Heart left ventricle (tissue), 16 donors: ENCODE data around the gene IGF2BP3. TPM values are rescaled to one million over a fixed set of nuclear protein-coding genes. Genes with fewer than 3 reads are reported as not detected.

Experiments used
- ATAC-seq, 4 donors: fragments of 200-7000 bp; cut with Tn5 transposase; one replicate each; pipeline ENCODE4 v1.9.1; 2020 to 2022; ENCODE audit warnings: moderate library complexity in 4 of 4, mild to moderate bottlenecking in 3 of 4, moderate number of reproducible peaks in 1 of 4
- DNase-seq, 5 donors: peaks; one replicate each; pipeline ENCODE4 v3.0.0-alpha.2; 2020
- H3K27ac ChIP-seq, 12 donors: fragments of 200-600 bp; sonication (generic) in 4 of 12; one replicate each; pipeline versions ENCODE4 v1.5.0 to v1.8.0; 2016 to 2022; ENCODE audit warnings: mild to moderate bottlenecking in 2 of 12
- H3K27me3 ChIP-seq, 9 donors: fragments of 200-600 bp; sonication (generic) in 2 of 9; one replicate each; pipeline versions ENCODE4 v1.5.1 to v1.8.0; 2016 to 2022; ENCODE audit warnings: mild to moderate bottlenecking in 3 of 9
- H3K36me3 ChIP-seq, 9 donors: fragments of 200-600 bp; sonication (generic) in 2 of 9; one replicate each; pipeline versions ENCODE4 v1.5.0 to v1.8.0; 2018 to 2022; ENCODE audit warnings: mild to moderate bottlenecking in 2 of 9
- H3K4me1 ChIP-seq, 12 donors: fragments of 200-600 bp; sonication (generic) in 4 of 12; one replicate each; pipeline versions ENCODE4 v1.5.0 to v1.8.0; 2016 to 2022; ENCODE audit warnings: mild to moderate bottlenecking in 3 of 12
- H3K4me3 ChIP-seq, 12 donors: fragments of 200-600 bp; sonication (generic) in 4 of 12; one replicate each; pipeline versions ENCODE4 v1.5.0 to v1.8.0; 2017 to 2022; ENCODE audit warnings: mild to moderate bottlenecking in 9 of 12, moderate library complexity in 4 of 12
- H3K9me3 ChIP-seq, 12 donors: fragments of 200-600 bp; sonication (generic) in 4 of 12; one replicate each; pipeline versions ENCODE4 v1.5.0 to v1.8.0; 2016 to 2022; ENCODE audit warnings: mild to moderate bottlenecking in 1 of 12
- CTCF ChIP-seq, 12 donors: fragments of 200-600 bp; sonication (generic) in 4 of 12; IDR thresholded peaks; one replicate each; pipeline versions ENCODE4 v1.5.0 to v1.8.0; 2018 to 2022; ENCODE audit warnings: antibody characterized with exemption in 12 of 12, mild to moderate bottlenecking in 5 of 12
- POLR2A ChIP-seq, 2 donors: fragments of 450-650 bp; IDR thresholded peaks; one replicate each; pipeline ENCODE4 v1.6.1; 2017; ENCODE audit warnings: antibody characterized with exemption in 2 of 2, mild to moderate bottlenecking in 2 of 2, moderate library complexity in 2 of 2
- WGBS, 4 donors: extraction: QIAGEN DNeasy Blood & Tissue Kit in 2 of 4; methylation state at CpG; one replicate each; pipeline versions ENCODE4 v1.1.5 to v1.1.7; 2013 to 2018; 5-methylcytosine and 5-hydroxymethylcytosine counted together
- intact Hi-C, 10 donors: fragments of 100-400 bp; cut with DNase I; formaldehyde crosslinking; loops; one replicate each; pipeline versions ENCODE4 v1.11.1 to v1.14.2; 2022
- polyA plus RNA-seq, 2 donors: library from polyadenylated mRNA; stranded (reverse); fragments of 200-250 nt; gene quantifications; one replicate each; pipeline ENCODE4 v1.2.3, GENCODE V29; 2013
- total RNA-seq, 9 donors: library from RNA; depleted of rRNA in 2 of 9; stranded (reverse); fragments of >200 nt in 2 of 9; fragmentation: NEBNext Ultra II Directional in 3 of 9; extraction: Animal tissue kit (Norgen Biotek cat#: 25700) in 3 of 9; gene quantifications; one replicate each; pipeline versions ENCODE4 v1.1.0 to v1.2.4, GENCODE V29; 2016 to 2023
- donor health status: ischemic (EF 13 %, LVEDD 7.1; RV severe dilation, severe dysfunction).
- donor health status: healthy with polysubstance abuse.
- donor health status: DM: no; HTN: yes; CAD: no.
- donor health status: DM: no; HTN: no; CAD: no.
- donor health status: ischemic (EF 25% LVEDD 6.9; RV normal size, moderate dysfunction).
- donor health status: ischemic (EF 25% LVEDD 5.7; RV mildly dilated, moderate dysfunction).
- donor health status: healthy.
- donor health status: DM: yes; HTN: yes; CAD: no.
- donor health status: ischemic (EF 35%, LVEDD 5.7; RV mildly dilated, moderate dysfunction).
- donor health status: nonischemic (EF 11% LVEDD 7.7; RV severe dilation, severe dysfunction).
- donor health status: DM: yes; HTN: yes; CAD: no.
- donor health status: PGD.
- donor health status: ischemic (EF 29% LVEDD 5.4; RV normal size, mild dysfunction).
- donor health status: nonischemic (EF 23%, LVEDD 6.1; RV moderate dilation, normal function).

Gene IGF2BP3
- total and polyA plus RNA-seq, 11 donors, result 0.27 to 2.2 (median 0.50) TPM; not detected in 5

DNA sequence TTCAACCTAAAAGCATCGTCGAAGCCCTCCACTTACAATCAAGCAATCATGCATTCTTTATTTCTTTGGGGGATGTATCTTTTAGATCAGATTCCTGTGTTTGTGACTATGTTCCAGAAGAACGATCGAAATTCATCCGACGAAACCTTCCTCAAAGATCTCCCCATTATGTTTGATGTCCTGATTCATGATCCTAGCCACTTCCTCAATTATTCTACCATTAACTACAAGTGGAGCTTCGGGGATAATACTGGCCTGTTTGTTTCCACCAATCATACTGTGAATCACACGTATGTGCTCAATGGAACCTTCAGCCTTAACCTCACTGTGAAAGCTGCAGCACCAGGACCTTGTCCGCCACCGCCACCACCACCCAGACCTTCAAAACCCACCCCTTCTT, 209.9 kb downstream of the IGF2BP3 start:
- TF ChIP-seq POLR2A (IDR thresholded peaks at IDR 0.05) (no peak), CTCF (IDR thresholded peaks at IDR 0.05) (no peak)
- H3K27me3 ChIP-seq, result no peaks in the 10 kb centered on the region
- H3K27ac ChIP-seq, result no peak overlapping the region
- no peaks in the 10 kb centered on the region for H3K4me1 ChIP-seq
- 84 to 91% (median 87%) methylated on average over 10 of the region's 10 CpGs for WGBS, 4 donors
- no peak for ATAC-seq
- intact Hi-C loops, result loop anchor here in 4 of 10 donors (5.0 to 10.0 kb wide), 2 partner anchors 73 to 166 kb away; no protein-coding TSS in a partner anchor
- peaks cover 0 to 99% (median 47%) of the 10 kb centered on the region in 9 donors for H3K36me3 ChIP-seq
- no peaks in the 10 kb centered on the region for H3K9me3 ChIP-seq
- DNase-seq, result no peak
- no peak overlapping the region for H3K4me3 ChIP-seq

Other genes with a start within 250 kb of the IGF2BP3 start
- 100 to 1,000 TPM; 191 to 561 (median 259) TPM for gene GPNMB, start 223.7 kb downstream of the IGF2BP3 start, total RNA-seq
- gene GPNMB, start 223.7 kb downstream of the IGF2BP3 start, polyA plus RNA-seq, result 100 to 1,000 TPM in 1 of 2 donors, 10 to 100 TPM in 1; 97.5 to 189 TPM
- gene MALSU1, start 171.2 kb downstream of the IGF2BP3 start, total RNA-seq, result 100 to 1,000 TPM in 7 of 9 donors, 10 to 100 TPM in 2; 73.1 to 128 (median 104) TPM
- 100 to 1,000 TPM in 1 of 2 donors, 10 to 100 TPM in 1; 40.3 to 118 TPM for gene MALSU1, start 171.2 kb downstream of the IGF2BP3 start, polyA plus RNA-seq
- 10 to 100 TPM; 13.2 to 55.7 (median 30.6) TPM for gene TRA2A, start 61.5 kb upstream of the IGF2BP3 start, total RNA-seq
- gene TRA2A, start 61.5 kb upstream of the IGF2BP3 start, polyA plus RNA-seq, result 10 to 100 TPM; 32.5 to 37.6 TPM
- gene CCDC126, start 126.9 kb upstream of the IGF2BP3 start, total RNA-seq, result 10 to 100 TPM in 4 of 9 donors, 1 to 10 TPM in 5; 4.7 to 13.7 (median 9.9) TPM
- 1 to 10 TPM; 4.2 to 9.6 TPM for gene CCDC126, start 126.9 kb upstream of the IGF2BP3 start, polyA plus RNA-seq
- 1 to 10 TPM; 2.7 to 6.7 (median 3.4) TPM for gene FAM221A, start 209.7 kb upstream of the IGF2BP3 start, total RNA-seq
- 1 to 10 TPM; 2.6 to 6.1 TPM for gene FAM221A, start 209.7 kb upstream of the IGF2BP3 start, polyA plus RNA-seq
- under 1 TPM in 5 of 9 donors, not detected in 4; 0.11 to 0.84 (median 0.23) TPM for gene STK31, start 239.7 kb upstream of the IGF2BP3 start, total RNA-seq
- gene STK31, start 239.7 kb upstream of the IGF2BP3 start, polyA plus RNA-seq, result under 1 TPM in 1 of 2 donors, not detected in 1; 0.15 TPM